WTC11 (cell line): ENCODE measurements around the gene NARS2. TPM values are rescaled to one million over a fixed set of nuclear protein-coding genes. Genes with fewer than 3 reads are reported as not detected.

ENCODE experiments used
- ATAC-seq: fragments of 200-7000 bp; cut with Tn5 transposase; 2 replicates; pipeline ENCODE4 v1.10.0; 2021; ENCODE audit warnings: mild to moderate bottlenecking, moderate library complexity
- CTCF ChIA-PET: fragments of 300-600 bp; sonication (Branson Sonifier 250); formaldehyde crosslinking; loops from one replicate; lab custom pipeline; 2021; ENCODE audit warnings: antibody characterized with exemption; lab: Charles Lee
- POLR2A ChIA-PET: fragments of 350-600 bp; sonication (Branson Sonifier 250); formaldehyde crosslinking; loops from one replicate; lab custom pipeline; 2021; ENCODE audit warnings: antibody characterized with exemption; lab: Charles Lee
- DNase-seq: peaks from one replicate; pipeline ENCODE4 v3.0.0; 2021; ENCODE audit warnings: low spot score
- H3K27ac Mint-ChIP-seq: 2 replicates; pipeline ENCODE4 v1.8.0; 2021; ENCODE audit warnings: mixed read lengths
- H3K27me3 Mint-ChIP-seq: 2 replicates; pipeline ENCODE4 v1.8.0; 2021; ENCODE audit warnings: low read depth, mild to moderate bottlenecking, moderate library complexity, mixed read lengths
- H3K36me3 Mint-ChIP-seq: 2 replicates; pipeline ENCODE4 v1.8.0; 2021; ENCODE audit warnings: mixed read lengths
- H3K4me1 Mint-ChIP-seq: 2 replicates; pipeline ENCODE4 v1.8.0; 2022; ENCODE audit warnings: mixed read lengths
- H3K4me3 Mint-ChIP-seq: 2 replicates; pipeline ENCODE4 v1.8.0; 2021; ENCODE audit warnings: mild to moderate bottlenecking, moderate library complexity, mixed read lengths
- H3K9me3 Mint-ChIP-seq: 2 replicates; pipeline ENCODE4 v1.8.0; 2021; ENCODE audit warnings: mixed read lengths
- CREM ChIP-seq: sonication (generic); formaldehyde crosslinking; IDR thresholded peaks from 2 replicates; pipeline ENCODE4 v1.8.1; 2022; ENCODE audit warnings: mild to moderate bottlenecking, missing genetic modification reagents, moderate library complexity
- ELF4 ChIP-seq: sonication (generic); formaldehyde crosslinking; IDR thresholded peaks from 2 replicates; pipeline ENCODE4 v1.8.1; 2022; ENCODE audit warnings: low read depth, mild to moderate bottlenecking, moderate library complexity, missing genetic modification reagents
- FOXP1 ChIP-seq: sonication (generic); formaldehyde crosslinking; IDR thresholded peaks from 2 replicates; pipeline ENCODE4 v1.8.0; 2022; ENCODE audit warnings: missing genetic modification reagents, mild to moderate bottlenecking, moderate library complexity, borderline replicate concordance
- GABPB1 ChIP-seq: sonication (generic); formaldehyde crosslinking; IDR thresholded peaks from 2 replicates; pipeline ENCODE4 v1.8.1; 2023; ENCODE audit warnings: mild to moderate bottlenecking, missing genetic modification reagents
- IRF2 ChIP-seq: sonication (generic); formaldehyde crosslinking; IDR thresholded peaks from 2 replicates; pipeline ENCODE4 v1.8.0; 2022; ENCODE audit warnings: low read depth, missing genetic modification reagents, borderline replicate concordance
- PRRX2 ChIP-seq: fragments of 250-450 bp; sonication (Bioruptor Pico); IDR thresholded peaks from 2 replicates; pipeline ENCODE4 v1.8.0; 2021; ENCODE audit warnings: mild to moderate bottlenecking
- ZNF219 ChIP-seq: sonication (generic); formaldehyde crosslinking; IDR thresholded peaks from 2 replicates; pipeline ENCODE4 v1.8.0; 2023; ENCODE audit warnings: missing genetic modification reagents, mild to moderate bottlenecking, borderline replicate concordance
- ZNF232 ChIP-seq: sonication (generic); formaldehyde crosslinking; IDR thresholded peaks from 2 replicates; pipeline ENCODE4 v1.8.0; 2022; ENCODE audit warnings: mild to moderate bottlenecking, missing genetic modification reagents
- ZNF423 ChIP-seq: fragments of 250-450 bp; sonication (Bioruptor Pico); IDR thresholded peaks from 2 replicates; pipeline ENCODE4 v2.1.2; 2022; ENCODE audit warnings: mild to moderate bottlenecking, moderate library complexity
- total RNA-seq: library from RNA; stranded (reverse); gene quantifications from 3 replicates; pipeline ENCODE4 v1.2.3, GENCODE V29; 2021
- TF ChIP-seq, protein P1 (sequence below): sonication (generic); formaldehyde crosslinking; IDR thresholded peaks from 2 replicates; pipeline ENCODE4 v1.8.1; 2022; ENCODE audit warnings: low read depth, mild to moderate bottlenecking, moderate library complexity, missing genetic modification reagents, borderline replicate concordance
- TF ChIP-seq, protein P2 (sequence below): sonication (generic); formaldehyde crosslinking; IDR thresholded peaks from 2 replicates; pipeline ENCODE4 v1.8.1; 2022; ENCODE audit warnings: mild to moderate bottlenecking, missing genetic modification reagents, moderate library complexity, borderline replicate concordance
- TF ChIP-seq, protein P3 (sequence below): sonication (generic); formaldehyde crosslinking; IDR thresholded peaks from 2 replicates; pipeline ENCODE4 v1.8.1; 2023; ENCODE audit warnings: mild to moderate bottlenecking, missing genetic modification reagents, moderate library complexity
- TF ChIP-seq, protein P4 (sequence below): sonication (generic); formaldehyde crosslinking; IDR thresholded peaks from 2 replicates; pipeline ENCODE4 v1.8.0; 2023; ENCODE audit warnings: mild to moderate bottlenecking, missing genetic modification reagents
- TF ChIP-seq, protein P5 (sequence below): sonication (generic); formaldehyde crosslinking; IDR thresholded peaks from 2 replicates; pipeline ENCODE4 v1.8.0; 2023; ENCODE audit warnings: missing genetic modification reagents, mild to moderate bottlenecking, borderline replicate concordance
- TF ChIP-seq, protein P6 (sequence below): sonication (generic); formaldehyde crosslinking; IDR thresholded peaks from 2 replicates; pipeline ENCODE4 v1.8.0; 2023; ENCODE audit warnings: missing genetic modification reagents

The NARS2 gene
- total RNA-seq, 1 experiment from 2014 or later, result 36.4 TPM

DNA sequence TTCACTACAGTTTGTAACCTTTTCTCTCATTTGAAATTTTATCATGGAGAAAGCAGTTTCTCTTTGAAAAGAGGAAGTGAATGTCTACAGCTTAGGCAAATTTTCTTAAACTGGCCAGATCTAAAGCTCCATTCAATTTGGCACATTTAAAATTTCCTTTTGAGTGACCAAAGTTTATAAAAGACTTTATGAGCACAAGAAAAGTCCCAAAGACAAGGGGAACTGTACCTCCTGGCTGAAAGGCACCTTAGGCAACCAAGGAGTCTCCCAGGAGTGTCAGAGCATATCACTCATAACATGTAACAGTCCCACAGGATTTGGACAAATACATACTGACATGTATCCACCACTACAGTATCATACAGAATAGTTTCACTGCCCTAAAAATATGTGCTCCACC lies 41.3 kb downstream of the NARS2 start:
- Mint-ChIP-seq H3K27ac (0 out of 2 replicates have a peak overlapping the region, but pooled peaks have one; percentile 53), H3K36me3 (peaks cover 8% of the 10 kb centered on the region), H3K4me1 (peaks cover 2% of the 10 kb centered on the region; the same call in 1 of the 2 replicates), H3K9me3 (no peaks in the 10 kb centered on the region), H3K27me3 (no peaks in the 10 kb centered on the region), H3K4me3 (no peak overlapping the region)
- TF ChIP-seq, protein P1, sequence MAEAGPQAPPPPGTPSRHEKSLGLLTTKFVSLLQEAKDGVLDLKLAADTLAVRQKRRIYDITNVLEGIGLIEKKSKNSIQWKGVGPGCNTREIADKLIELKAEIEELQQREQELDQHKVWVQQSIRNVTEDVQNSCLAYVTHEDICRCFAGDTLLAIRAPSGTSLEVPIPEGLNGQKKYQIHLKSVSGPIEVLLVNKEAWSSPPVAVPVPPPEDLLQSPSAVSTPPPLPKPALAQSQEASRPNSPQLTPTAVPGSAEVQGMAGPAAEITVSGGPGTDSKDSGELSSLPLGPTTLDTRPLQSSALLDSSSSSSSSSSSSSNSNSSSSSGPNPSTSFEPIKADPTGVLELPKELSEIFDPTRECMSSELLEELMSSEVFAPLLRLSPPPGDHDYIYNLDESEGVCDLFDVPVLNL (CRISPR knock-in tag), result no peak
- no peak for TF ChIP-seq ZNF423 (CRISPR knock-in tag)
- TF ChIP-seq, protein P2, sequence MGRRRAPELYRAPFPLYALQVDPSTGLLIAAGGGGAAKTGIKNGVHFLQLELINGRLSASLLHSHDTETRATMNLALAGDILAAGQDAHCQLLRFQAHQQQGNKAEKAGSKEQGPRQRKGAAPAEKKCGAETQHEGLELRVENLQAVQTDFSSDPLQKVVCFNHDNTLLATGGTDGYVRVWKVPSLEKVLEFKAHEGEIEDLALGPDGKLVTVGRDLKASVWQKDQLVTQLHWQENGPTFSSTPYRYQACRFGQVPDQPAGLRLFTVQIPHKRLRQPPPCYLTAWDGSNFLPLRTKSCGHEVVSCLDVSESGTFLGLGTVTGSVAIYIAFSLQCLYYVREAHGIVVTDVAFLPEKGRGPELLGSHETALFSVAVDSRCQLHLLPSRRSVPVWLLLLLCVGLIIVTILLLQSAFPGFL (CRISPR knock-in tag), result no peak
- no peak for TF ChIP-seq PRRX2
- no peak for TF ChIP-seq CREM (CRISPR knock-in tag)
- TF ChIP-seq ZNF232 (CRISPR knock-in tag), result no peak
- no peak for TF ChIP-seq ZNF219 (CRISPR knock-in tag)
- TF ChIP-seq, protein P3, sequence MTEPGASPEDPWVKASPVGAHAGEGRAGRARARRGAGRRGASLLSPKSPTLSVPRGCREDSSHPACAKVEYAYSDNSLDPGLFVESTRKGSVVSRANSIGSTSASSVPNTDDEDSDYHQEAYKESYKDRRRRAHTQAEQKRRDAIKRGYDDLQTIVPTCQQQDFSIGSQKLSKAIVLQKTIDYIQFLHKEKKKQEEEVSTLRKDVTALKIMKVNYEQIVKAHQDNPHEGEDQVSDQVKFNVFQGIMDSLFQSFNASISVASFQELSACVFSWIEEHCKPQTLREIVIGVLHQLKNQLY (CRISPR knock-in tag), result no peak
- TF ChIP-seq, protein P4, sequence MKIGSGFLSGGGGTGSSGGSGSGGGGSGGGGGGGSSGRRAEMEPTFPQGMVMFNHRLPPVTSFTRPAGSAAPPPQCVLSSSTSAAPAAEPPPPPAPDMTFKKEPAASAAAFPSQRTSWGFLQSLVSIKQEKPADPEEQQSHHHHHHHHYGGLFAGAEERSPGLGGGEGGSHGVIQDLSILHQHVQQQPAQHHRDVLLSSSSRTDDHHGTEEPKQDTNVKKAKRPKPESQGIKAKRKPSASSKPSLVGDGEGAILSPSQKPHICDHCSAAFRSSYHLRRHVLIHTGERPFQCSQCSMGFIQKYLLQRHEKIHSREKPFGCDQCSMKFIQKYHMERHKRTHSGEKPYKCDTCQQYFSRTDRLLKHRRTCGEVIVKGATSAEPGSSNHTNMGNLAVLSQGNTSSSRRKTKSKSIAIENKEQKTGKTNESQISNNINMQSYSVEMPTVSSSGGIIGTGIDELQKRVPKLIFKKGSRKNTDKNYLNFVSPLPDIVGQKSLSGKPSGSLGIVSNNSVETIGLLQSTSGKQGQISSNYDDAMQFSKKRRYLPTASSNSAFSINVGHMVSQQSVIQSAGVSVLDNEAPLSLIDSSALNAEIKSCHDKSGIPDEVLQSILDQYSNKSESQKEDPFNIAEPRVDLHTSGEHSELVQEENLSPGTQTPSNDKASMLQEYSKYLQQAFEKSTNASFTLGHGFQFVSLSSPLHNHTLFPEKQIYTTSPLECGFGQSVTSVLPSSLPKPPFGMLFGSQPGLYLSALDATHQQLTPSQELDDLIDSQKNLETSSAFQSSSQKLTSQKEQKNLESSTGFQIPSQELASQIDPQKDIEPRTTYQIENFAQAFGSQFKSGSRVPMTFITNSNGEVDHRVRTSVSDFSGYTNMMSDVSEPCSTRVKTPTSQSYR (CRISPR knock-in tag), result no peak
- TF ChIP-seq ELF4, result no peak
- TF ChIP-seq FOXP1 (CRISPR knock-in tag), result no peak
- TF ChIP-seq, protein P5, sequence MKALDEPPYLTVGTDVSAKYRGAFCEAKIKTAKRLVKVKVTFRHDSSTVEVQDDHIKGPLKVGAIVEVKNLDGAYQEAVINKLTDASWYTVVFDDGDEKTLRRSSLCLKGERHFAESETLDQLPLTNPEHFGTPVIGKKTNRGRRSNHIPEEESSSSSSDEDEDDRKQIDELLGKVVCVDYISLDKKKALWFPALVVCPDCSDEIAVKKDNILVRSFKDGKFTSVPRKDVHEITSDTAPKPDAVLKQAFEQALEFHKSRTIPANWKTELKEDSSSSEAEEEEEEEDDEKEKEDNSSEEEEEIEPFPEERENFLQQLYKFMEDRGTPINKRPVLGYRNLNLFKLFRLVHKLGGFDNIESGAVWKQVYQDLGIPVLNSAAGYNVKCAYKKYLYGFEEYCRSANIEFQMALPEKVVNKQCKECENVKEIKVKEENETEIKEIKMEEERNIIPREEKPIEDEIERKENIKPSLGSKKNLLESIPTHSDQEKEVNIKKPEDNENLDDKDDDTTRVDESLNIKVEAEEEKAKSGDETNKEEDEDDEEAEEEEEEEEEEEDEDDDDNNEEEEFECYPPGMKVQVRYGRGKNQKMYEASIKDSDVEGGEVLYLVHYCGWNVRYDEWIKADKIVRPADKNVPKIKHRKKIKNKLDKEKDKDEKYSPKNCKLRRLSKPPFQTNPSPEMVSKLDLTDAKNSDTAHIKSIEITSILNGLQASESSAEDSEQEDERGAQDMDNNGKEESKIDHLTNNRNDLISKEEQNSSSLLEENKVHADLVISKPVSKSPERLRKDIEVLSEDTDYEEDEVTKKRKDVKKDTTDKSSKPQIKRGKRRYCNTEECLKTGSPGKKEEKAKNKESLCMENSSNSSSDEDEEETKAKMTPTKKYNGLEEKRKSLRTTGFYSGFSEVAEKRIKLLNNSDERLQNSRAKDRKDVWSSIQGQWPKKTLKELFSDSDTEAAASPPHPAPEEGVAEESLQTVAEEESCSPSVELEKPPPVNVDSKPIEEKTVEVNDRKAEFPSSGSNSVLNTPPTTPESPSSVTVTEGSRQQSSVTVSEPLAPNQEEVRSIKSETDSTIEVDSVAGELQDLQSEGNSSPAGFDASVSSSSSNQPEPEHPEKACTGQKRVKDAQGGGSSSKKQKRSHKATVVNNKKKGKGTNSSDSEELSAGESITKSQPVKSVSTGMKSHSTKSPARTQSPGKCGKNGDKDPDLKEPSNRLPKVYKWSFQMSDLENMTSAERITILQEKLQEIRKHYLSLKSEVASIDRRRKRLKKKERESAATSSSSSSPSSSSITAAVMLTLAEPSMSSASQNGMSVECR (CRISPR knock-in tag), result no peak
- no peak for TF ChIP-seq IRF2 (CRISPR knock-in tag)
- TF ChIP-seq, protein P6, sequence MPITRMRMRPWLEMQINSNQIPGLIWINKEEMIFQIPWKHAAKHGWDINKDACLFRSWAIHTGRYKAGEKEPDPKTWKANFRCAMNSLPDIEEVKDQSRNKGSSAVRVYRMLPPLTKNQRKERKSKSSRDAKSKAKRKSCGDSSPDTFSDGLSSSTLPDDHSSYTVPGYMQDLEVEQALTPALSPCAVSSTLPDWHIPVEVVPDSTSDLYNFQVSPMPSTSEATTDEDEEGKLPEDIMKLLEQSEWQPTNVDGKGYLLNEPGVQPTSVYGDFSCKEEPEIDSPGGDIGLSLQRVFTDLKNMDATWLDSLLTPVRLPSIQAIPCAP (CRISPR knock-in tag), result no peak
- TF ChIP-seq GABPB1 (CRISPR knock-in tag), result no peak
- ChIA-PET CTCF (no interaction called here), POLR2A (no interaction called here)
- no peak for ATAC-seq
- DNase-seq, result no peak
